H9 (cell line): Measurements from ENCODE around the gene PLEKHF1. TPM values are rescaled to one million over a fixed set of nuclear protein-coding genes. Genes with fewer than 3 reads are reported as not detected.
A peak's percentile ranks its signal among the peaks of the same experiment; 100 is the strongest.

ENCODE experiments used
- DNase-seq: peaks from one replicate; pipeline ENCODE4 v3.0.0-alpha.2; 2017
- H2AFZ ChIP-seq: one replicate; pipeline ENCODE4 v1.6.1; 2013; ENCODE audit warnings: mild to moderate bottlenecking, low read length, control low read depth, moderate library complexity
- H2AK5ac ChIP-seq: 2 replicates; pipeline ENCODE4 v1.6.1; 2013; ENCODE audit warnings: low read length, control low read depth, mixed read lengths; ENCODE audit not compliant: insufficient read length
- H2BK120ac ChIP-seq: one replicate; pipeline ENCODE4 v1.6.1; 2013; ENCODE audit warnings: low read depth, mild to moderate bottlenecking, low read length, control low read depth, inconsistent platforms; ENCODE audit not compliant: poor library complexity, severe bottlenecking
- H2BK12ac ChIP-seq: 2 replicates; pipeline ENCODE4 v1.6.1; 2013; ENCODE audit warnings: low read length, control low read depth, mixed read lengths, low read depth; ENCODE audit not compliant: insufficient read length
- H2BK15ac ChIP-seq: 2 replicates; pipeline ENCODE4 v1.6.1; 2013; ENCODE audit warnings: low read depth, low read length, control low read depth
- H2BK20ac ChIP-seq: one replicate; pipeline ENCODE4 v1.6.1; 2013; ENCODE audit warnings: low read depth, mild to moderate bottlenecking, low read length, control low read depth, inconsistent platforms; ENCODE audit not compliant: poor library complexity, severe bottlenecking
- H2BK5ac ChIP-seq: 2 replicates; pipeline ENCODE4 v1.6.1; 2013; ENCODE audit warnings: low read length, control low read depth, mixed read lengths; ENCODE audit not compliant: insufficient read length
- H3K14ac ChIP-seq: 2 replicates; pipeline ENCODE4 v1.6.1; 2013; ENCODE audit warnings: low read length, control low read depth; ENCODE audit not compliant: insufficient read depth
- H3K18ac ChIP-seq: 2 replicates; pipeline ENCODE4 v1.6.1; 2013; ENCODE audit warnings: low read depth, mild to moderate bottlenecking, mixed read lengths, low read length, control low read depth; ENCODE audit not compliant: insufficient read length
- H3K23ac ChIP-seq: 2 replicates; pipeline ENCODE4 v1.6.1; 2013; ENCODE audit warnings: low read length, control low read depth, mixed read lengths, low read depth; ENCODE audit not compliant: insufficient read length
- H3K23me2 ChIP-seq: 2 replicates; pipeline ENCODE4 v1.6.1; 2013; ENCODE audit warnings: low read depth, mild to moderate bottlenecking, mixed read lengths, low read length, control low read depth; ENCODE audit not compliant: insufficient read length, poor library complexity, severe bottlenecking
- H3K27ac ChIP-seq: 2 replicates; pipeline ENCODE4 v1.5.1; 2013; ENCODE audit warnings: low read length, control low read depth, mixed read lengths, low read depth; ENCODE audit not compliant: insufficient read length
- H3K27me3 ChIP-seq: 2 replicates; pipeline ENCODE4 v1.6.1; 2013; ENCODE audit warnings: low read length, control low read depth, inconsistent platforms; ENCODE audit not compliant: insufficient read depth
- H3K4ac ChIP-seq: 2 replicates; pipeline ENCODE4 v1.6.1; 2013; ENCODE audit warnings: low read depth, mild to moderate bottlenecking, control low read depth, inconsistent platforms, low read length, moderate library complexity
- H3K4me1 ChIP-seq: 2 replicates; pipeline ENCODE4 v1.6.1; 2013; ENCODE audit warnings: low read length, control low read depth, inconsistent platforms; ENCODE audit not compliant: insufficient read depth
- H3K4me2 ChIP-seq: 2 replicates; pipeline ENCODE4 v1.6.1; 2013; ENCODE audit warnings: low read length, control low read depth, mixed read lengths; ENCODE audit not compliant: insufficient read length, insufficient read depth
- H3K56ac ChIP-seq: 2 replicates; pipeline ENCODE4 v1.6.1; 2013; ENCODE audit warnings: low read depth, mild to moderate bottlenecking, mixed read lengths, low read length, control low read depth; ENCODE audit not compliant: insufficient read length
- H3K79me1 ChIP-seq: 2 replicates; pipeline ENCODE4 v1.6.1; 2013; ENCODE audit warnings: low read depth, mild to moderate bottlenecking, moderate library complexity, low read length, control low read depth, inconsistent platforms; ENCODE audit not compliant: insufficient read depth, poor library complexity, severe bottlenecking
- H3K79me2 ChIP-seq: 2 replicates; pipeline ENCODE4 v1.6.1; 2013; ENCODE audit warnings: low read length, control low read depth, inconsistent platforms; ENCODE audit not compliant: insufficient read depth
- H3K9ac ChIP-seq: 2 replicates; pipeline ENCODE4 v1.6.1; 2013; ENCODE audit warnings: low read length, control low read depth, mixed read lengths; ENCODE audit not compliant: insufficient read length; ENCODE audit errors: extremely low read depth
- H3K9me3 ChIP-seq: one replicate; pipeline ENCODE4 v1.6.1; 2013; ENCODE audit warnings: low read depth, low read length, inconsistent platforms; ENCODE audit not compliant: control insufficient read depth
- H3T11ph ChIP-seq: one replicate; pipeline ENCODE4 v1.6.1; 2013; ENCODE audit warnings: mild to moderate bottlenecking, low read length, control low read depth, inconsistent platforms
- H4K20me1 ChIP-seq: one replicate; pipeline ENCODE4 v1.6.1; 2013; ENCODE audit not compliant: control insufficient read depth, insufficient read length, insufficient read depth
- H4K5ac ChIP-seq: 2 replicates; pipeline ENCODE4 v1.6.1; 2013; ENCODE audit warnings: low read depth, mild to moderate bottlenecking, mixed read lengths, low read length, control low read depth; ENCODE audit not compliant: insufficient read length
- H4K8ac ChIP-seq: replicated peaks from 2 replicates; pipeline ENCODE4 v1.6.1; 2013; ENCODE audit warnings: low read length, control low read depth, mixed read lengths, low read depth; ENCODE audit not compliant: insufficient read length
- H4K91ac ChIP-seq: 2 replicates; pipeline ENCODE4 v1.6.1; 2013; ENCODE audit warnings: low read depth, mild to moderate bottlenecking, moderate library complexity, mixed read lengths, low read length, control low read depth; ENCODE audit not compliant: insufficient read length
- H3K27ac Mint-ChIP-seq, 3 experiments: 2 replicates in 2 of 3; 3 replicates in 1 of 3; pipeline ENCODE4 v1.8.0; 2020 to 2021; ENCODE audit warnings: mixed read lengths in 3 of 3, mild to moderate bottlenecking in 1 of 3, moderate library complexity in 1 of 3
- H3K27me3 Mint-ChIP-seq: 2 replicates; pipeline ENCODE4 v1.8.0; 2021; ENCODE audit warnings: low read depth, mild to moderate bottlenecking, moderate library complexity, mixed read lengths
- H3K36me3 Mint-ChIP-seq, 3 experiments: 2 replicates in 2 of 3; 3 replicates in 1 of 3; pipeline ENCODE4 v1.8.0; 2020 to 2021; ENCODE audit warnings: low read depth in 3 of 3, mixed read lengths in 3 of 3; ENCODE audit not compliant: insufficient read depth in 1 of 3
- H3K4me1 Mint-ChIP-seq, 2 experiments: 2 replicates each; pipeline ENCODE4 v1.8.0; 2020; ENCODE audit warnings: mixed read lengths in 2 of 2
- H3K4me3 Mint-ChIP-seq, 2 experiments: 2 replicates in 1 of 2; 3 replicates in 1 of 2; pipeline ENCODE4 v1.8.0; 2020 to 2021; ENCODE audit warnings: mild to moderate bottlenecking in 2 of 2, mixed read lengths in 2 of 2, moderate library complexity in 1 of 2
- H3K9me3 Mint-ChIP-seq, 2 experiments: 2 replicates in 1 of 2; 3 replicates in 1 of 2; pipeline ENCODE4 v1.8.0; 2020; ENCODE audit warnings: mild to moderate bottlenecking in 2 of 2, mixed read lengths in 2 of 2, moderate library complexity in 1 of 2
- CTCF ChIP-seq: fragments of 200-600 bp; sonication (generic); conservative IDR thresholded peaks from 3 replicates; pipeline ENCODE4 v1.8.0; 2021; ENCODE audit warnings: antibody characterized with exemption, mild to moderate bottlenecking
- WGBS: extraction: QIAGEN DNeasy Blood & Tissue Kit; methylation state at CpG from one replicate; pipeline ENCODE4 v1.1.7; 2013; ENCODE audit warnings: missing lambda C conversion rate, low lambda C conversion rate, mixed read lengths; ENCODE audit not compliant: insufficient read length; ENCODE audit errors: extremely low coverage; 5-methylcytosine and 5-hydroxymethylcytosine counted together
- total RNA-seq: library from RNA; stranded (reverse); gene quantifications from 2 replicates; pipeline ENCODE4 v1.2.1, GENCODE V29; 2021

PLEKHF1 gene
- total RNA-seq, 1 experiment from 2014 or later, result 4.9 TPM

- Histone ChIP-seq H3K79me2 (no peaks in the 10 kb centered on the region), H2BK120ac (no peak overlapping the region), H3K27ac (no peak overlapping the region), H3K4me1 (peaks cover 4% of the 10 kb centered on the region; the same call in 1 of the 2 replicates), H2BK12ac (no peak overlapping the region), H4K5ac (no peak overlapping the region), H2AFZ (peak overlapping the region; percentile 68), H3K79me1 (no peaks in the 10 kb centered on the region), H3K9ac (no peak overlapping the region), H4K8ac (no peak overlapping the region), H3K27me3 (no peaks in the 10 kb centered on the region), H2BK20ac (no peak overlapping the region), H3K18ac (no peak overlapping the region), H4K91ac (no peak overlapping the region), H2BK15ac (no peak overlapping the region), H3K4me2 (peak overlapping the region; percentile 38), H2AK5ac (no peak overlapping the region), H3K4ac (no peak overlapping the region), H4K20me1 (no peaks in the 10 kb centered on the region), H3K23me2 (no peaks in the 10 kb centered on the region), H3K56ac (no peak overlapping the region), H3T11ph (no peak overlapping the region), H3K14ac (0 out of 2 replicates have a peak overlapping the region, but pooled peaks have one; percentile 63), H3K9me3 (no peaks in the 10 kb centered on the region), H3K23ac (no peak overlapping the region), H2BK5ac (no peak overlapping the region)
- Mint-ChIP-seq H3K27me3 (peaks cover 5% of the 10 kb centered on the region), H3K36me3 (no peaks in the 10 kb centered on the region), H3K4me3 (no peak overlapping the region), H3K4me1 (peaks cover 19 to 20% of the 10 kb centered on the region in 2 experiments), H3K9me3 (no peaks in the 10 kb centered on the region; a peak in 1 of 5 replicates), H3K27ac (peak overlapping the region in 1 of 3 experiments; percentile 74; a peak in 2 of 7 replicates)
- no CpG with 5 or more reads among the region's 8 CpGs for WGBS
- DNase-seq, result no peak
- TF ChIP-seq CTCF, result no peak
These were observed 19.4 kb upstream of the PLEKHF1 start for GRCh38 chr19:29645911-29646310.
